ENCODE measurements around the gene CLN5.

DNA sequence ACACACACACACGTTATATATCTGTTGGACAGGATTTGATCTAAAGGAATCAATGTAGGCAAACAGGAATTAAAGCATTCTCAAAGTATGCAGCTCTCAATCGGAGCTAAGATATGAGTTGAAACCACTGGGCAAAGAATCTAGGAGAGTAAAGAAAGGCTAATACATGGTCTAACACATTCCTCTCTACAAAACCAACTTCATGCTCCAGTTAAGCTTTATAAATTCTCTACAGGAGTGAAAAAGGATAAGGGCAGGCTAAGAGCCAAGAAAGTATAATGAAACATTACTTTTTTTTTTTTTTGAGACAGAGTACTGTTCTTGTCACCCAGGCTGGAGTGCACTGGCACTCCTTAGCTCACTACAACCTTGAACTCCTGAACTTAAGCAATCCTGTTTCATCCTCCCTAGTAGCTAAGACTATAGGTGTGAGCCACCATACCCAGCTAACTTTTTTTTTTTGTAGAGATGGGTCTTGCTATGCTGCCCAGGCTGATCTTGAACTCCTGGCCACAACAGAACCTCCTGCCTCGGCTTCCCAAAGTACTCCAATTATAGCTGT, 24.5 kb downstream of the CLN5 start:
- TF ChIP-seq CTCF (IDR thresholded peaks at IDR 0.05; ENCODE audit: insufficient read depth, low read length, poor library complexity, severe bottlenecking) (no peak), EZH2phosphoT487 (conservative IDR thresholded peaks at IDR 0.05; ENCODE audit: low read length) (no peak)

Data from SU-DHL-6 (cell line).